B cell (primary cell): Measurements from ENCODE around the gene KLK14. TPM values are rescaled to one million over a fixed set of nuclear protein-coding genes. Genes with fewer than 3 reads are reported as not detected.

Source experiments
- ATAC-seq: fragments of 200-7000 bp; cut with Tn5 transposase; one replicate; pipeline ENCODE4 v1.10.0; 2021; ENCODE audit warnings: low read depth, mild to moderate bottlenecking, moderate number of reproducible peaks, moderate library complexity
- CTCF ChIA-PET: fragments of 350-600 bp; sonication (Branson Sonifier 250); formaldehyde crosslinking; loops from one replicate; lab custom pipeline; 2021; ENCODE audit warnings: antibody characterized with exemption, inconsistent platforms; lab: Charles Lee
- POLR2A ChIA-PET: fragments of 350-600 bp; sonication (Branson Sonifier 250); formaldehyde crosslinking; loops from one replicate; lab custom pipeline; 2021; ENCODE audit warnings: antibody characterized with exemption; lab: Charles Lee
- DNase-seq: peaks from one replicate; pipeline ENCODE4 v3.0.0; 2013
- H2AFZ ChIP-seq: 2 replicates; pipeline ENCODE4 v1.6.1; 2012; ENCODE audit warnings: mild to moderate bottlenecking, low read depth, low read length; ENCODE audit not compliant: insufficient read depth, poor library complexity, severe bottlenecking
- H3K27ac ChIP-seq, 2 donors: 1 replicate in 1 of 2; 2 replicates in 1 of 2; pipeline ENCODE4 v1.5.1; 2012 to 2013; ENCODE audit warnings: low read length in 2 of 2, mild to moderate bottlenecking in 2 of 2, moderate library complexity in 1 of 2
- H3K27me3 ChIP-seq, 4 experiments: fragments of 200-600 bp in 1 of 4; sonication (generic) in 1 of 4; replicated peaks in 1 of 4; 1 replicate in 2 of 4; 2 replicates in 2 of 4; pipeline versions ENCODE4 v1.6.1 to v1.7.0; 2013 to 2016; ENCODE audit warnings: low read length in 3 of 4, mild to moderate bottlenecking in 2 of 4, mixed read lengths in 1 of 4, moderate library complexity in 1 of 4; ENCODE audit not compliant: insufficient read depth in 4 of 4, control insufficient read depth in 3 of 4; ENCODE audit errors: control extremely low read depth in 1 of 4
- H3K36me3 ChIP-seq, 2 experiments: replicated peaks in 1 of 2; 1 replicate in 1 of 2; 2 replicates in 1 of 2; pipeline versions ENCODE4 v1.6.1 to v1.7.1; 2013; ENCODE audit warnings: low read length in 1 of 2; ENCODE audit not compliant: insufficient read depth in 2 of 2, control insufficient read depth in 1 of 2; ENCODE audit errors: control extremely low read depth in 1 of 2, extremely low read depth in 1 of 2
- H3K4me1 ChIP-seq, 2 donors: fragments of 200-600 bp in 1 of 2; sonication (generic) in 1 of 2; 1 replicate in 1 of 2; 2 replicates in 1 of 2; pipeline versions ENCODE4 v1.5.1 to v1.6.1; 2013 to 2017; ENCODE audit warnings: low read length in 2 of 2; ENCODE audit not compliant: control insufficient read depth in 2 of 2, insufficient read depth in 2 of 2
- H3K4me2 ChIP-seq: replicated peaks from 2 replicates; pipeline ENCODE3; 2012; ENCODE audit warnings: mild to moderate bottlenecking, low read depth, low read length; ENCODE audit not compliant: poor library complexity, severe bottlenecking
- H3K4me3 ChIP-seq, 5 experiments: fragments of 200-600 bp in 1 of 5; sonication (generic) in 1 of 5; 1 replicate in 3 of 5; 2 replicates in 2 of 5; pipeline versions ENCODE4 v1.5.1 to v1.7.0; 2011 to 2016; ENCODE audit warnings: low read length in 4 of 5, mild to moderate bottlenecking in 4 of 5, low read depth in 2 of 5, control low read depth in 1 of 5, moderate library complexity in 1 of 5; ENCODE audit not compliant: insufficient read depth in 1 of 5; ENCODE audit errors: control extremely low read depth in 1 of 5, extremely low read depth in 1 of 5
- H3K79me2 ChIP-seq: fragments of 200-600 bp; sonication (generic); one replicate; pipeline ENCODE4 v1.6.0; 2016; ENCODE audit warnings: low read length; ENCODE audit not compliant: control insufficient read depth, insufficient read depth
- H3K9ac ChIP-seq: fragments of 200-600 bp; sonication (generic); 2 replicates; pipeline ENCODE4 v1.6.1; 2017; ENCODE audit warnings: mild to moderate bottlenecking, low read length, moderate library complexity
- H3K9me3 ChIP-seq, 3 donors: one replicate each; pipeline versions ENCODE4 v1.6.1 to v1.7.1; 2013; ENCODE audit warnings: low read length in 2 of 3; ENCODE audit not compliant: control insufficient read depth in 2 of 3, insufficient read depth in 1 of 3; ENCODE audit errors: control extremely low read depth in 1 of 3
- H4K20me1 ChIP-seq: 2 replicates; pipeline ENCODE4 v1.6.0; 2012; ENCODE audit warnings: mild to moderate bottlenecking, low read length; ENCODE audit not compliant: insufficient read depth, control insufficient read depth, poor library complexity, severe bottlenecking
- H3K27ac Mint-ChIP-seq: one replicate; pipeline ENCODE4 v1.8.0; 2021; ENCODE audit warnings: mixed read lengths
- H3K27me3 Mint-ChIP-seq: one replicate; pipeline ENCODE4 v1.8.0; 2021; ENCODE audit warnings: mixed read lengths
- H3K4me1 Mint-ChIP-seq: one replicate; pipeline ENCODE4 v1.8.0; 2021; ENCODE audit warnings: mixed read lengths
- H3K4me3 Mint-ChIP-seq: one replicate; pipeline ENCODE4 v1.8.0; 2021; ENCODE audit warnings: mixed read lengths
- H3K9me3 Mint-ChIP-seq: one replicate; pipeline ENCODE4 v1.8.0; 2022; ENCODE audit warnings: mixed read lengths; ENCODE audit not compliant: insufficient read depth
- CTCF ChIP-seq: fragments of 200-600 bp; IDR thresholded peaks from one replicate; pipeline ENCODE4 v1.8.0; 2022; ENCODE audit warnings: antibody characterized with exemption, mild to moderate bottlenecking
- EZH2 ChIP-seq: IDR thresholded peaks from 2 replicates; pipeline ENCODE4 v1.6.1; 2012; ENCODE audit warnings: borderline replicate concordance, low read depth, mild to moderate bottlenecking, moderate library complexity, low read length; ENCODE audit not compliant: insufficient read depth, poor library complexity, severe bottlenecking
- WGBS: methylation state at CpG from one replicate; pipeline ENCODE4 v1.1.5; 2013; ENCODE audit warnings: missing lambda C conversion rate; ENCODE audit not compliant: insufficient coverage; 5-methylcytosine and 5-hydroxymethylcytosine counted together
- intact Hi-C: fragments of 100-400 bp; cut with micrococcal nuclease; formaldehyde crosslinking; loops from one replicate; pipeline ENCODE4 v1.10.0; 2022
- polyA plus RNA-seq: library from polyadenylated mRNA; depleted of rRNA; stranded (reverse); fragments of >200 nt; gene quantifications from 2 replicates; pipeline ENCODE4 v1.2.3, GENCODE V29; 2012
- total RNA-seq, 2 donors: library from RNA; stranded (reverse); fragments of 120-200 nt in 1 of 2; gene quantifications; 1 replicate in 1 of 2; 2 replicates in 1 of 2; pipeline versions ENCODE4 v1.2.3 to v1.2.4, GENCODE V29; 2013 to 2022

The KLK14 gene
- total and polyA plus RNA-seq, 2 donors (not counting 1 experiment from before 2014, with no cell fraction given), result 0.49 to 0.59 TPM

DNA sequence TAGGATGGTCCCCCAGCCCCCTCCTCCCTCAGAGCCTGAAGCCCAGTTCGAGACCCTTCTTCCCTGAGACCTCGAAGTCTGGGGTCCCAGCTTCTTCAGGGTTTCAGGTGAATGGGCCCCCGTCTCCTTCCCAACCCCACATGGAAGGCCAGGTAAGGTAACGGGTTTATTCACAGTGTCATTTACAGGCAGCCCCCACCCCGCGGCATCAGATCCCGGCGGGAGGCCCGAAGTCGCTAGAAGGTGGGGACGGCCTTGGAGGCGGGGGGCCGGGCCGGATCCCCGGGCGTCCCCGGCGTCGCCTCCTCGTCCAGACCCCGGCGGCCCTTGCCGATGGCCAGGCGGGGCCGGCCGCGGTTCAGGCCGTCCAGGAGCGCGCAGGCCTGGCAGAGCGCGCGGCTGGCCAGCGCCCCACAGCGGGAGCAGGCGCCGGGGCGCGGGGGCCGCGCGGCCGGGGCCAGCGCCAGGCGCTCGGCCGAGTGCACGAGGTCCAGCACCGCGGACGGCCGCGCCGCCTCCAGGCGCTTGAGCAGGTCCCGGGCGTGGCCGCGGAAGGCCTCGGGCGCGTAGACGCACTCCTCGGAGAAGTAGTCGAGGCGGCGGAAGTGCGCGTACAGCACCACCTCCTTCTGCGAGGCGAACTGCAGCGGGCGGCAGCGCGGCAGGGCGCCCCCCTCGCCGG is 15.8 kb upstream of the KLK14 start:
- ChIA-PET CTCF (no interaction called here), POLR2A (no interaction called here)
- Histone ChIP-seq H3K9ac (no peak overlapping the region), H3K4me1 (no peaks in the 10 kb centered on the region), H2AFZ (no peak overlapping the region), H3K79me2 (peaks cover 18% of the 10 kb centered on the region), H3K9me3 (no peaks in the 10 kb centered on the region), H3K4me2 (no peak overlapping the region), H3K36me3 (peaks cover 11 to 23% of the 10 kb centered on the region in 2 experiments), H3K27ac (no peak overlapping the region), H4K20me1 (peaks cover 36% of the 10 kb centered on the region), H3K4me3 (no peak overlapping the region), H3K27me3 (no peaks in the 10 kb centered on the region)
- DNase-seq, result peak; percentile 36
- Mint-ChIP-seq H3K9me3 (no peaks in the 10 kb centered on the region), H3K4me3 (no peak overlapping the region), H3K27ac (no peak overlapping the region), H3K27me3 (no peaks in the 10 kb centered on the region), H3K4me1 (peaks cover 8% of the 10 kb centered on the region)
- intact Hi-C loops, result no loop called here
- TF ChIP-seq CTCF (no peak), EZH2 (no peak)
- WGBS, result 88% methylated on average over 70 of the region's 78 CpGs
- no peak for ATAC-seq

- ATAC-seq (no peak), DNase-seq (no peak)
- Histone ChIP-seq H4K20me1 (peaks cover 30% of the 10 kb centered on the region), H3K9me3 (no peaks in the 10 kb centered on the region), H3K4me2 (no peak overlapping the region), H3K27me3 (no peaks in the 10 kb centered on the region), H3K36me3 (peaks cover 8 to 19% of the 10 kb centered on the region in 2 experiments), H3K4me3 (no peak overlapping the region), H3K9ac (no peak overlapping the region), H3K27ac (no peak overlapping the region), H3K4me1 (no peaks in the 10 kb centered on the region), H3K79me2 (peaks cover 13% of the 10 kb centered on the region), H2AFZ (no peak overlapping the region)
- ChIA-PET CTCF (no interaction called here), POLR2A (no interaction called here)
- no peak overlapping the region for H3K27ac Mint-ChIP-seq
- H3K4me1 Mint-ChIP-seq, result peaks cover 8% of the 10 kb centered on the region
- TF ChIP-seq CTCF (no peak), EZH2 (no peak)
- no peaks in the 10 kb centered on the region for H3K27me3 Mint-ChIP-seq
- intact Hi-C loops, result no loop called here
- no peak overlapping the region for H3K4me3 Mint-ChIP-seq
- WGBS, result 93% methylated on average over 20 of the region's 20 CpGs
- H3K9me3 Mint-ChIP-seq, result no peaks in the 10 kb centered on the region
Observed at GRCh38 chr19:51097796-51098195, 15.1 kb upstream of the KLK14 start.
